Stimulated activated CD4-positive, alpha-beta T cell treated with anti-CD3 and anti-CD28 coated beads, Interleukin-1b, Interleukin-23, amount 100 ng/mL, for 48 hours (primary cell): Measurements from ENCODE around the gene ADCK1.
"Not testable (repeated sequence)": the region's sequence is repeated elsewhere in the genome, so short reads cannot be mapped to it uniquely, and the experiment has no call there.

ENCODE experiments used
- DNase-seq: peaks from one replicate; pipeline ENCODE4 v3.0.0-alpha.2; 2020

Gene ADCK1

GRCh38 chr14:77955816-77956484 lies 156.0 kb downstream of the ADCK1 start:
- DNase-seq = no peak

GRCh38 chr14:77959686-77960085 lies 159.8 kb downstream of the ADCK1 start:
- not testable (repeated sequence) for DNase-seq

DNA sequence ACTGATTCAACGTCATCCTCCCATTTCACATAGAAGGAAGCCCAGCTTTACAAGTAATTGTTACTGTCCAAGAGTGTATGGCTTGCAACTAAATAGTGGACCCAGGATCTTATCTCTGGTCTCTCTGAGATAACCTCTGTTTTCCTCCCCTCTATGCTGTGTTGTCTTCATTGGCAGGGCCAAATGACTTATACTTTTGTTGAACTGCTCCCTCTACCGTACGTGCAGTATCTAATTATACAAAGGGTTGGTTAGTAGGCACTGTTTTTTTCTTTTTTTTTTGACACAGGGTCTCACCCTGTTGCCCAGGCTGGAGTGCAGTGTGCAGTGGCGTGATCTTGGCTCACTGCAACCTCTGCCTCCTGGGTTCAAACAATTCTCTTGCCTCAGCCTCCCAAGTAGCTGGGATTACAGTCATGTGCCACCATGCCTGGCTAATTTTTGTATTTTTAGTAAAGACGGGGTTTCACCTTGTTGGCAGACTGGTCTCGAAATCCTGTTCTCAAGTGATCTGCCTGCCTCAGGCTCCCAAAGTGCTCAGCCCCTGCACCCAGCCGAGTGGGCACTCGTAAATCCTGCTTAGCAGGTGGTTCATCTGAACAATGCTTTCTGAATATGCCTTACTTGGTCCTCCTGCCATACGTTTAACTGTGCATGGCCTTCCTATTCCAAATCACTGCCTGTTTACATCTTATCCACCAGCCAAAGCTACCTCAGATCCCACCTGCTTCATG lies 162.1 kb downstream of the ADCK1 start:
- no peak for DNase-seq

- no peak for DNase-seq
These were observed 163.0 kb downstream of the ADCK1 start for GRCh38 chr14:77962731-77963520.

DNA sequence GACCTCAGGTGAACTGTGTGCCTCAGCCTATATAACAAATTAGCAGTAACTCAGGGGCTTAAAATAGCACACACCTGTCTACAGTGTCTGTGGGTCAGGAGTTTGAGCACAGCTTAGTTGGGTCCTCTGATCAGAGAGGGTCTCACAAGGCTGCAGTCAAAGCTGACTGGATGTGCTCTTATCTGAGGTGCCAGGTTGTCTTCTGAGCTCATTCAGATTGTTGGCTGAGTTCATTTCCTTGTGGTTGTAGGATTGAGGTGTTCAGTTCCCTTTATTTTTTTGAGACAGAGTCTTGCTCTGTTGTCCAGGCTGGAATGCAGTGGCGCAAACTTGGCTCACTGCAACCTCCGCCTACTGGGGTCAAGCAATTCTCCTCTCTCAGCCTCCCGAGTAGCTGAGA lies 164.7 kb downstream of the ADCK1 start:
- DNase-seq = no peak

GRCh38 chr14:77965050-77965449 lies 165.1 kb downstream of the ADCK1 start:
- DNase-seq = no peak

DNA sequence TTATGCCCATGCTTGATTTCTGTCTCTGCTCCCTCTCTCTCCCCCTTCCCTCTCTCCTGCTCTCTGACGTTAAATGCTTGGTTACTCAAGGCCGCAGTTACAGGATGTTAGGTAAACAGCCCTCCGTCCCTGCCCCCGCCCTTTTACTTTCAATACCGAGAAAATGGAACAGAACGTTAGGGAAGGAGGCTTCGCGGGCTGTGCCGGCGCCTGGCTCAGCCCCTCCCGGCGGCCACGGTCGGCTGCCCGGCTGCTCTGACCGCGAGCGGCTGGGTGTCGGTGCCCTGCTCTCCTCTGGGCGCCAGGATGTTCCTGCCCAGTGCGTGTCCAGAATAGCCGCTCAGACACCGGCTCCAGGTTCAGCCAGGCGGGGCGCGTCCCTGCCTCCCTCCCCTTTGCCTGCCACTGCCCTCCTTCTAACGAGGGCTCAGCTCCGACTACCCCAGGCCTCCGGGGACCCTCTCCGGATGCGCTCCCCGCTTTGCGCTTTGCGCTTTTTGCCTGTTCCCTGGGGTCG lies 166.1 kb downstream of the ADCK1 start:
- no peak for DNase-seq

DNA sequence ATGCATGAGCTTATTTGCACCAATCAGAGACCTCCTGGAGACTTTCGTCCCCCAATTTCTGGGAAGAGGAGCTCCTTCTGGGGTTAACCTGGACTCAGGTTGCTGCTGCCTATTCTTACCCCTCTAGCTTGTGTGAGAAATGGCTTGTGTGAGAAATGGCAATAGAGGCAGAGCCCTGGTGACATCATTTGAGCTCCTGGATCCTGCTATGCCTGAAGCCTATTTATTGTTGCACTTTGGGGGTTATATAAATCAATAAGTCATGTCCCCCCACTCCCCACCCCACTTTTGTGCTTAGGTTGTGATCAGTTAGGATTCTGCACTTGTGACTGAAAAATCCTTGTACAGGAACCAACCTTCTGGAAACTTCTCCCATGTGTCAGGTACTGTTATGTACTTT lies 167.2 kb downstream of the ADCK1 start:
- DNase-seq = no peak

GRCh38 chr14:77970646-77971045 lies 170.7 kb downstream of the ADCK1 start:
- no peak for DNase-seq

- no peak for DNase-seq
These were observed 173.3 kb downstream of the ADCK1 start for GRCh38 chr14:77973246-77973645.

GRCh38 chr14:77976591-77976990 lies 176.7 kb downstream of the ADCK1 start:
- DNase-seq = no peak

DNA sequence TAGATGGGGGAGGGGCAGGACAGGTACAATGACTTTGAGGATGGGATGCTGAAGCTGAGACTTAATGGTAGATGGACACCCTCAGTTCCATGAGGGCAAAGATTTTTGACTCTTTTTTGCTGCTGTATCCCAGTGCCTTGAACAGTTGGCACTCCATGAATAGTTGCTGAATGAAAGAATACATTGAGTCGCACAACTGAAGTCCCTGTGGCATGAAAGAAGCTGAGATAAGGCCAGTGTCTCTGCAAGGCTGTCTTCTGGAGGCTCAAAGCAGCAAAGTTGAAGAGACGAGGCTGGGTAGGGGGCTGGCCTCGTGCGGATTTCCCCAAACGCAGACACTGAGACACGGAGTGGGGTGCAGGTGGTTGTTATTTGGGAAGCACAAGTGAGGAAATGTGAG lies 179.3 kb downstream of the ADCK1 start:
- no peak for DNase-seq

DNA sequence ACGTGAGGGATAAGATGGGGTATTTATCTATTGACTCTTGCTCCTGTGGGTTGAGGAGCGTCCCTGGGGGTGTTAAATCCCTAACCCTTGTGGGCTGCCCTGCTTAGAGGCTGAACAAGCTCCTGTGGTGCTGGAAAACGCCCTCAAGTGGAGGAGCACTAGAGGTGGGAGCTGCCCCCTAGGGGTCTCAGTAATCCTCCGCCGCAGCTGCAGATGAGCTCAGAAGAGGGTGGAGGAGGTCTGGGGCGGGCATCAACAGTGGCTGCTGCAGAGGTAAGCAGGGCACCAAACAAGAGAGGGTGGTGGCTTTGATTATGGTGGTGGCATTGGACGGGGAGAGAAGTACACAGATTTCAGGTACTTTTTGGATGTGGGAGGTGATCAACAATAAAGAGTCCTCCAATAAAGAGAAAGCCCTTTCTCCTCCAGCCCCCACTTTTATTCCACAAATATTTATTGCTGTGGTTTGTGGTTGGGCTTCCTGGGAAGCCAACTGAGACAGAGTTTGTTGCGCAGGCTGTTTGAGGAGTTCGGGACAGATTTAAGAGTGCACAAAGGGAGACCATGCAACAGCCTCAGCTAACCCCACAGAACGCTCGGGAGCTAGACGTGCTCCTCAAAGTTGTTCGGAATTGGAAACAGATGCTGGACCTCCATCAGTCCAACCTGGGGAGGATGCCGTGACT lies 179.9 kb downstream of the ADCK1 start:
- no peak for DNase-seq

DNA sequence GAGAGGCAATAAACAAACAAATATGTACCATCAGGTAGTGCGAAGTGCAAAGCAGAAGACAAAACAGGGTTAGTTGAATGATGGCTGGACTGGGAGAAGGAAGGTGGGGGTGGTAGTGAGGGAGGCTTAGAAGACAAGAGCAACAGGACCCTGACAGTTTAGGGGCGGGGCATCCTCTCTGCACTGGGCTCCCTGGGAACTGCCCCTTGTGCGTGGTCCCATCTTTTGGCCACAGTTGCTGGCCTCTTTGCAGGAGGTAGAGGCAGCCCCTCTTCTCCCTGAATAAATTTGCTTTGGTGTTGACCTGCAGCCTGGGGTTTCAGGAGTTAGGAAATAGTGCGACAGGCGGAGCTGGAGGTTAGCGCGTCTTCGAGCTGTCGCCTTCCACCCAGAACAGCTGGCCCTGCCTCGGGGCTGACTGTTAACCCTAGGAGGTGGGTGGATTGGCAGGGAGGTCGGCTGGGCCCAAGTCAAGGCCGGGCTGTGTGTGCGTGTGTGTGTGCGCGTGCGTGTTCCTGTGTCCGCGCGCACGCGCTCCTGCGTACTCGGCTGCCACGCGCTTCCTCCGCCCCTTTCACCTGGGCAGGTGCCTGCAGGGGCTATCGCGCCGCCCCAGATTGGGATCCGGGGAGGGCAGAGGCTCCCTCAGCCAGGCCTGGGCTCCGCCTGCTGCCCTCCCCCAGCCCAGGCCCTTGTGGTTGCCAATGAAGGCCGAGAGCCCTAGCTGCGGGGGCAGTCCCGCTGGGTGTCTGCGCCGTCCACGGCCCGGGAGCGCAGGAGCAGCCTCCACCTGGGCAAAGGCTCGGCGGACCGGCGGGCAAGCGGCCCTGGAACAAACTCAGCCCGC lies 180.8 kb downstream of the ADCK1 start:
- no peak for DNase-seq
